Mucosa of descending colon (tissue), 3 donors: ENCODE measurements around the gene COPG2. TPM values are rescaled to one million over a fixed set of nuclear protein-coding genes. Genes with fewer than 3 reads are reported as not detected.
"Not testable (repeated sequence)": the region's sequence is repeated elsewhere in the genome, so short reads cannot be mapped to it uniquely, and the experiment has no call there.

Experiments used
- ATAC-seq: fragments of 200-7000 bp; cut with Tn5 transposase; one replicate; pipeline ENCODE4 v1.9.1; 2020; ENCODE audit warnings: mild to moderate bottlenecking, moderate library complexity
- DNase-seq, 3 donors: peaks; one replicate each; pipeline ENCODE4 v3.0.0-alpha.2; 2020
- H3K36me3 ChIP-seq: fragments of 200-600 bp; one replicate; pipeline ENCODE4 v1.8.0; 2021; ENCODE audit warnings: low read depth, mild to moderate bottlenecking
- H3K4me1 ChIP-seq: fragments of 200-600 bp; one replicate; pipeline ENCODE4 v1.8.0; 2021; ENCODE audit warnings: low read depth, mild to moderate bottlenecking
- H3K4me3 ChIP-seq: fragments of 200-600 bp; one replicate; pipeline ENCODE4 v1.8.0; 2021; ENCODE audit warnings: mild to moderate bottlenecking
- H3K9me3 ChIP-seq: fragments of 200-600 bp; one replicate; pipeline ENCODE4 v1.8.0; 2021; ENCODE audit warnings: mild to moderate bottlenecking
- CTCF ChIP-seq: fragments of 200-600 bp; IDR thresholded peaks from one replicate; pipeline ENCODE4 v1.8.0; 2022; ENCODE audit warnings: antibody characterized with exemption, mild to moderate bottlenecking
- intact Hi-C, 2 donors: fragments of 100-400 bp; cut with DNase I in 1 of 2; cut with micrococcal nuclease in 1 of 2; formaldehyde crosslinking; loops; one replicate each; pipeline versions ENCODE4 v1.11.0 to v1.11.1; 2022; cut with DNase I, micrococcal nuclease
- total RNA-seq, 3 donors: library from RNA; stranded (reverse); fragmentation: NEBNext Ultra II Directional in 2 of 3; extraction: Animal tissue kit (Norgen Biotek cat#: 25700) in 2 of 3; gene quantifications; one replicate each; pipeline versions ENCODE4 v1.2.1 to v1.2.4, GENCODE V29; 2021 to 2023
- donor health status: DM: no; HTN: no; CAD: no; lungs with moderate emphysema.
- donor health status: DM: no; HTN: no; CAD: no.
- donor health status: DM: no; HTN: yes; CAD: no.

The COPG2 gene
- total RNA-seq, 3 donors from 2014 or later: 13.8 to 20.2 (median 16.2) TPM

GRCh38 chr7:130513447-130513846 lies 155.1 kb downstream of the COPG2 start:
- H3K4me1 ChIP-seq: no peaks in the 10 kb centered on the region
- ATAC-seq: peak; percentile 30
- no peaks in the 10 kb centered on the region for H3K36me3 ChIP-seq
- DNase-seq: no peak
- TF ChIP-seq CTCF: no peak
- intact Hi-C loops: no loop called here
- no peaks in the 10 kb centered on the region for H3K9me3 ChIP-seq
- H3K4me3 ChIP-seq: no peak overlapping the region

- H3K4me1 ChIP-seq, intact Hi-C loops, DNase-seq, H3K9me3 ChIP-seq, H3K4me3 ChIP-seq, H3K36me3 ChIP-seq: not testable (repeated sequence)
- ATAC-seq: peak; percentile 30
Observed at GRCh38 chr7:130512038-130512437, 156.5 kb downstream of the COPG2 start.

- H3K36me3 ChIP-seq: no peaks in the 10 kb centered on the region
- no peak for TF ChIP-seq CTCF
- H3K9me3 ChIP-seq: no peaks in the 10 kb centered on the region
- no peak overlapping the region for H3K4me3 ChIP-seq
- no peak for ATAC-seq
- no peak for DNase-seq
- intact Hi-C loops: no loop called here
- peaks cover 4% of the 10 kb centered on the region for H3K4me1 ChIP-seq
Observed at GRCh38 chr7:130506358-130506757, 162.2 kb downstream of the COPG2 start.

DNA sequence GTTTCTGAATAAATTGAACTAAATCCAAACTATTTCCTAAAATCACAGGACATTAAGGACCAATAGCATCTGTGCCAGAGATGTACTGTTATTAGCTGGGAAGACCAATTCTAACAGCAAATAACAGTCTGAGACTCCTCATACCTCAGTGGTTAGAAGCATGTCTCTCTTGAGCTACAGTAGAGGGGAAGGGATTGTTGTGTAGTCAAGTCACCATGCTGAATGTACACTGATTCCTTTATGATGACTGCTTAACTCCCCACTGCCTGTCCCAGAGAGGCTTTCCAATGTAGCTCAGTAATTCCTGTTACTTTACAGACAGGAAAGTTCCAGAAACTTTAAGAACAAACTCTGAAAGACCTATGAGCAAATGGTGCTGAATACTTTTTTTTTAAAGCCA lies 162.8 kb downstream of the COPG2 start:
- no peak for DNase-seq
- TF ChIP-seq CTCF: no peak
- Histone ChIP-seq H3K4me1 (peaks cover 4% of the 10 kb centered on the region), H3K9me3 (no peaks in the 10 kb centered on the region), H3K4me3 (no peak overlapping the region), H3K36me3 (no peaks in the 10 kb centered on the region)
- ATAC-seq: no peak
- intact Hi-C loops: no loop called here

- H3K9me3 ChIP-seq: no peaks in the 10 kb centered on the region
- no peak for TF ChIP-seq CTCF
- no peak for DNase-seq
- intact Hi-C loops: no loop called here
- ATAC-seq: no peak
- peaks cover 6% of the 10 kb centered on the region for H3K36me3 ChIP-seq
- H3K4me1 ChIP-seq: peaks cover 4% of the 10 kb centered on the region
- no peak overlapping the region for H3K4me3 ChIP-seq
Observed at GRCh38 chr7:130500910-130501309, 167.6 kb downstream of the COPG2 start.

- no peak for TF ChIP-seq CTCF
- ATAC-seq: no peak
- H3K9me3 ChIP-seq: no peaks in the 10 kb centered on the region
- intact Hi-C loops: no loop called here
- no peak overlapping the region for H3K4me3 ChIP-seq
- H3K4me1 ChIP-seq: peaks cover 4% of the 10 kb centered on the region
- peaks cover 6% of the 10 kb centered on the region for H3K36me3 ChIP-seq
- no peak for DNase-seq
Observed at GRCh38 chr7:130500463-130500862, 168.1 kb downstream of the COPG2 start.
